NCI-H510A treated with DMSO at 0.1 percent for 48 hours (cell line): ENCODE data around the gene SNRK.

ENCODE experiments used
- DNase-seq: peaks from one replicate; lab custom pipeline; 2025; lab: John Stamatoyannopoulos, UW

SNRK gene

GRCh38 chr3:43309372-43310305, 23.3 kb downstream of the SNRK start:
- DNase-seq: no peak

GRCh38 chr3:43316783-43317460, 30.6 kb downstream of the SNRK start:
- no peak for DNase-seq

- no peak for DNase-seq
Measured at GRCh38 chr3:43317461-43318316, 31.3 kb downstream of the SNRK start.

GRCh38 chr3:43319376-43319775, 33.0 kb downstream of the SNRK start:
- DNase-seq: no peak

GRCh38 chr3:43319794-43320193, 33.5 kb downstream of the SNRK start:
- no peak for DNase-seq

GRCh38 chr3:43320288-43320687, 33.9 kb downstream of the SNRK start:
- no peak for DNase-seq

- DNase-seq: no peak
Measured at GRCh38 chr3:43323541-43323940, 37.2 kb downstream of the SNRK start.

GRCh38 chr3:43326891-43327581, 40.7 kb downstream of the SNRK start:
- no peak for DNase-seq

- no peak for DNase-seq
Measured at GRCh38 chr3:43327582-43327979, 41.2 kb downstream of the SNRK start.

GRCh38 chr3:43328653-43329052, 42.3 kb downstream of the SNRK start:
- DNase-seq: no peak

GRCh38 chr3:43330981-43331380, 44.6 kb downstream of the SNRK start:
- no peak for DNase-seq

- DNase-seq: no peak
Measured at GRCh38 chr3:43331381-43331780, 45.0 kb downstream of the SNRK start.

GRCh38 chr3:43334976-43335375, 48.6 kb downstream of the SNRK start:
- DNase-seq: no peak

GRCh38 chr3:43335799-43336198, 49.5 kb downstream of the SNRK start:
- DNase-seq: no peak

GRCh38 chr3:43338295-43338694, 52.0 kb downstream of the SNRK start:
- DNase-seq: no peak

- DNase-seq: no peak
Measured at GRCh38 chr3:43340403-43340802, 54.1 kb downstream of the SNRK start.

- DNase-seq: no peak
Measured at GRCh38 chr3:43341788-43342187, 55.4 kb downstream of the SNRK start.

GRCh38 chr3:43343185-43343584, 56.8 kb downstream of the SNRK start:
- no peak for DNase-seq

GRCh38 chr3:43343815-43344214, 57.5 kb downstream of the SNRK start:
- no peak for DNase-seq

- no peak for DNase-seq
Measured at GRCh38 chr3:43344520-43344919, 58.2 kb downstream of the SNRK start.

- no peak for DNase-seq
Measured at GRCh38 chr3:43345246-43345645, 58.9 kb downstream of the SNRK start.

GRCh38 chr3:43345877-43346276, 59.5 kb downstream of the SNRK start:
- DNase-seq: no peak
